CD4-positive, CD25-positive, alpha-beta regulatory T cell (primary cell): ENCODE data around the gene SOSTDC1. TPM values are rescaled to one million over a fixed set of nuclear protein-coding genes. Genes with fewer than 3 reads are reported as not detected.

Experiments used
- ATAC-seq, 2 donors: fragments of 150-1000 bp; cut with Tn5 transposase; one replicate each; pipeline ENCODE4 v1.10.0; 2021; ENCODE audit warnings: low read depth in 2 of 2, moderate number of reproducible peaks in 2 of 2, moderate library complexity in 1 of 2
- DNase-seq, 3 donors: peaks; one replicate each; pipeline versions ENCODE4 v3.0.0 to v3.0.0-alpha.2; 2012 to 2022; ENCODE audit warnings: mixed read lengths in 1 of 3
- H3K27ac ChIP-seq: one replicate; pipeline ENCODE4 v1.7.0; 2013; ENCODE audit warnings: mild to moderate bottlenecking, low read length; ENCODE audit not compliant: insufficient read depth, poor library complexity, severe bottlenecking
- H3K27me3 ChIP-seq: one replicate; pipeline ENCODE4 v1.7.0; 2013; ENCODE audit warnings: low read length; ENCODE audit not compliant: control insufficient read depth, insufficient read depth
- H3K36me3 ChIP-seq: one replicate; pipeline ENCODE4 v1.7.0; 2013; ENCODE audit warnings: mild to moderate bottlenecking, low read length, moderate library complexity; ENCODE audit not compliant: control insufficient read depth, insufficient read depth
- H3K4me1 ChIP-seq: 2 replicates; pipeline ENCODE4 v1.7.0; 2013; ENCODE audit warnings: mild to moderate bottlenecking, low read length; ENCODE audit not compliant: insufficient read depth, control insufficient read depth, poor library complexity, severe bottlenecking
- H3K4me3 ChIP-seq: one replicate; pipeline ENCODE4 v1.7.0; 2013; ENCODE audit warnings: low read depth, mild to moderate bottlenecking, low read length, moderate library complexity
- H3K9me3 ChIP-seq, 2 experiments: 1 replicate in 1 of 2; 2 replicates in 1 of 2; pipeline ENCODE4 v1.7.0; 2013; ENCODE audit warnings: low read length in 2 of 2, mild to moderate bottlenecking in 1 of 2, moderate library complexity in 1 of 2; ENCODE audit not compliant: control insufficient read depth in 2 of 2
- H3K27ac Mint-ChIP-seq, 3 donors: one replicate each; pipeline ENCODE4 v1.8.0; 2020 to 2022; ENCODE audit warnings: mild to moderate bottlenecking in 3 of 3, mixed read lengths in 3 of 3, moderate library complexity in 2 of 3
- H3K27me3 Mint-ChIP-seq: one replicate; pipeline ENCODE4 v1.8.0; 2022; ENCODE audit warnings: mild to moderate bottlenecking, mixed read lengths
- H3K36me3 Mint-ChIP-seq: one replicate; pipeline ENCODE4 v1.8.0; 2020; ENCODE audit warnings: mixed read lengths
- H3K4me1 Mint-ChIP-seq, 4 donors: one replicate each; pipeline ENCODE4 v1.8.0; 2020 to 2022; ENCODE audit warnings: mixed read lengths in 4 of 4, mild to moderate bottlenecking in 1 of 4
- H3K4me3 Mint-ChIP-seq, 4 donors: one replicate each; pipeline ENCODE4 v1.8.0; 2020 to 2022; ENCODE audit warnings: mild to moderate bottlenecking in 4 of 4, mixed read lengths in 4 of 4, moderate library complexity in 3 of 4
- H3K9me3 Mint-ChIP-seq, 7 donors: one replicate each; pipeline ENCODE4 v1.8.0; 2020 to 2022; ENCODE audit warnings: mixed read lengths in 7 of 7, mild to moderate bottlenecking in 3 of 7, moderate library complexity in 2 of 7
- polyA plus RNA-seq, 4 donors: library from polyadenylated mRNA; unstranded; fragments of 300-500 nt; fragmentation: Illumina TruSeq; gene quantifications; one replicate each; pipeline ENCODE4 v1.2.3, GENCODE V29; 2021
- total RNA-seq: library from RNA; stranded (reverse); gene quantifications from one replicate; pipeline ENCODE4 v1.2.3, GENCODE V29; 2022

SOSTDC1 gene
- total and polyA plus RNA-seq, 5 donors from 2014 or later: not detected

DNA sequence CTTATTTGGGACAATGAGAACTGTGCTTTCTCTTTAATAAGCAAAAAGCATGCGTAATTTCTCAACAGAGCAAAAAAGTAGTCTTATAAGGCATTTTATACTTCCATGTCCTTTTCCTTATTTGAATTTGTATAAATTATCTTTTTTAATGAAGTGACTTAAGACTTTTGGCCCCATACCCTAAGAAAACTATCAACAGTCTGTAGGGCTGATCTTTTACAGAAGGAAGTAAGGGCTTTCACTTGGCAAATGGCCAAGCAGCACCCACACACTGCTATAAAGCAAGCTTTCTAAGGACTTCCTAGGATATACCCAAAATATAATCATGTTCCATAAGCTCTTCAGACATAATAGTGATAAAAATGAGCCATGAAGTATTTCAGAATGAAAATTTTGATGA is 47.6 kb downstream of the SOSTDC1 start:
- Histone ChIP-seq H3K9me3 (no peaks in the 10 kb centered on the region), H3K36me3 (no peaks in the 10 kb centered on the region), H3K4me1 (peaks cover 10% of the 10 kb centered on the region), H3K4me3 (no peak overlapping the region), H3K27me3 (no peaks in the 10 kb centered on the region), H3K27ac (no peak overlapping the region)
- H3K27me3 Mint-ChIP-seq: peaks cover 10% of the 10 kb centered on the region
- peaks cover 0 to 1% (median 0%) of the 10 kb centered on the region in 7 donors for H3K9me3 Mint-ChIP-seq
- peaks cover 0 to 16% (median 3%) of the 10 kb centered on the region in 4 donors for H3K4me1 Mint-ChIP-seq
- no peak overlapping the region for H3K4me3 Mint-ChIP-seq
- H3K27ac Mint-ChIP-seq: no peak overlapping the region
- no peaks in the 10 kb centered on the region for H3K36me3 Mint-ChIP-seq
- no peak for DNase-seq
- ATAC-seq: no peak

DNA sequence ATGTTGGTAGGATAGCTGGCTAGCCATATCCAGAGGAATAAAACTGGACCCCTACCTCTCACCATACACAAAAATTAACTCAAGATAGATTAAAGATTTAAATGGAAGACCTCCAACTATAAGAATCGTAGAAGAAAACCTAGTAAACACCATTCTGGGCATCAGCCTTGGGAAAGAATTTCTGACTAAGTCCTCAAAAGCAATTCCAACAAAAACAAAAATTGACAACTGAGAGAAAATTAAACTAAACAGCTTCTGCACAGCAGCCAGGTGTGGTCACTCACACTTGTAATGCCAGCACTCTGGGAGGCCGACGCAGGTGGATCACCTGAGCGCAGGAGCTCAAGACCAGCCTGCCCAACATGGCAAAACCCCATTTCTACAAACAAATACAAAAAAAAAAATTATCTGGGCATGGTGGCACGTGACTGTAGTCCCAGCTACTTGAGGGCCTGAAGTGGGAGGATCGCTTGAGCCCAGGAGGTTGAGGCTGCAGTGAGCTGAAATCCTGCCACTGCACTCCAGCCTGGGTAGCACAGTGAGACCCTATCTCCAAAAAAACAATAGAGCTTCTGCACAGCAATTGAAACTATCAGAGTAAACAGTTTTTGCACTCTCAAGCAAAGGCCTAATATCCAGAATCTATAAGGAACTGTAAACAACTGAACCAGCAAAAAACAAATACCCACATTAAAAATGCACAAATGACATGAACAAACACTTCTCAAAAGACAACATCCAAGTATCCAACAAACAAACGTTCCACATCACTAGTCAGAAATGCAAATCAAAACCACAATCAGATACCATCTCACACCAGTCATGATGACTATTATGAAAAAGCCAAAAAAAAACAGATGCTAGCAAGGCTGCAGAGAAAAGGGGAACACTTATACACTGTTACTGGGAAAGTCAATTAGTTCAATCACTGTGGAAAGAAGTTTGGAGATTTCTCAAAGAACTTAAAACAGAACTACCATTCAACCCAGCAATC is 49.0 kb downstream of the SOSTDC1 start:
- Mint-ChIP-seq H3K27ac (no peak overlapping the region), H3K9me3 (peaks cover 0 to 1% (median 0%) of the 10 kb centered on the region in 7 donors), H3K27me3 (peaks cover 4% of the 10 kb centered on the region), H3K4me3 (no peak overlapping the region), H3K4me1 (peaks cover 0 to 11% (median 3%) of the 10 kb centered on the region in 4 donors), H3K36me3 (no peaks in the 10 kb centered on the region)
- no peak for DNase-seq
- Histone ChIP-seq H3K4me1 (peaks cover 10% of the 10 kb centered on the region), H3K27me3 (no peaks in the 10 kb centered on the region), H3K9me3 (no peaks in the 10 kb centered on the region), H3K36me3 (no peaks in the 10 kb centered on the region), H3K4me3 (no peak overlapping the region), H3K27ac (no peak overlapping the region)
- no peak for ATAC-seq

DNA sequence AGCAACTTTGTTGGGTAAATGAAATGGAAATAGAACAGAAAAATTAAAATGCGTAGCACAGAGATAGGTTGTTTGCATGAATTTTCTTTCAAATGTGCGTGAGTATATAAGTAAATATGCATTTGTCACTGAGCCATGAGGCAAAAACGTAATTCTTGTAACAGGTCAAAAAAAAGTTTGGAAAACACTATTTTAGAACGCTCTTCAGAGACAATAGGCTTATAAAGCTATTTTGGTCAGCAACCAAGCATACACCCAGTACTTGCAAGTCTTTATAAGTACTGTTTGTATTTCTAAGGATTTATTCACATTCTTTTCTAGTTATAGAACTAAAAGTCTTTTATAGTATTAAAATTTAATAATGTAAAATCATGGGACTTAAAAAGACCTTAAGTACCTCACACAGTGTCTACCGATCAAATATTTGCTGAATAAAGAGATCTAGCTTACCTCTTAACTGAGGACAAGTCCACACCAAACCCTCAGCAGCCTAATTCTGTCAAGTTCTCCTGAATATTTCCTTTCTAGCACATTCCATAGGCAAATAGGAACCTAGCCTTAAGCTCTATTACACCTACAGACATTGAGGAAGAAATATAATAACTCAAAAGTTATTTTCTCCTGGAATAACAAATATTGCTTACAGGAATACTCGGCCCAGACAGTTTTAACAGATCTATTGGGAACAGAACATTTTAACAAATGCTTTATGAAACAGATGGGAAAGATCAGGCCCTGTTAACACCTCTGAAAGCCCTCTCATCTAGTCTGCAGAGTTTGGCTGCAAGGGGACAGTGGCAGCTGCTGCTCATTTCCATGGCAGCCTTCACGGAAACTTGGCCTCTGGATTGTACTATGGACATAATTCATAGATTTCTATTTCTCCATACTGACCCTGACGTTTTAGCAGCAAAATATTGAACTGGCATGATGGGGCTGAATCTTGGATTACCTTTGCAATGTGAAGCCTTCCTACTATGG is 53.0 kb downstream of the SOSTDC1 start:
- H3K27me3 Mint-ChIP-seq: no peaks in the 10 kb centered on the region
- no peak for DNase-seq
- Histone ChIP-seq H3K27ac (no peak overlapping the region), H3K4me3 (no peak overlapping the region), H3K27me3 (no peaks in the 10 kb centered on the region), H3K36me3 (no peaks in the 10 kb centered on the region), H3K4me1 (no peaks in the 10 kb centered on the region), H3K9me3 (no peaks in the 10 kb centered on the region)
- ATAC-seq: no peak
- H3K9me3 Mint-ChIP-seq: peaks cover 0 to 2% (median 0%) of the 10 kb centered on the region in 7 donors
- no peak overlapping the region for H3K27ac Mint-ChIP-seq
- no peak overlapping the region for H3K4me3 Mint-ChIP-seq
- no peaks in the 10 kb centered on the region for H3K36me3 Mint-ChIP-seq
- no peaks in the 10 kb centered on the region for H3K4me1 Mint-ChIP-seq

Other genes with a start within 250 kb of the SOSTDC1 start
- gene CRPPA, start 44.2 kb downstream of the SOSTDC1 start, total RNA-seq: 0.17 TPM
- under 1 TPM in 3 of 4 donors, not detected in 1; 0.03 to 0.12 (median 0.09) TPM for gene CRPPA, start 44.2 kb downstream of the SOSTDC1 start, polyA plus RNA-seq
- not detected for gene LRRC72, start 61.1 kb upstream of the SOSTDC1 start, total RNA-seq
- not detected for gene LRRC72, start 61.1 kb upstream of the SOSTDC1 start, polyA plus RNA-seq
- gene ANKMY2, start 180.0 kb upstream of the SOSTDC1 start, total RNA-seq: 12.1 TPM
- gene ANKMY2, start 180.0 kb upstream of the SOSTDC1 start, polyA plus RNA-seq: 10 to 100 TPM; 18.0 to 24.2 (median 20.1) TPM
- gene BZW2, start 180.4 kb upstream of the SOSTDC1 start, total RNA-seq: 24.2 TPM
- 10 to 100 TPM; 40.8 to 54.4 (median 49.8) TPM for gene BZW2, start 180.4 kb upstream of the SOSTDC1 start, polyA plus RNA-seq